G401 (cell line): ENCODE measurements around the gene TENM3. TPM values are rescaled to one million over a fixed set of nuclear protein-coding genes. Genes with fewer than 3 reads are reported as not detected.
"Not testable (repeated sequence)": the region's sequence is repeated elsewhere in the genome, so short reads cannot be mapped to it uniquely, and the experiment has no call there.

Experiments
- DNase-seq: peaks from one replicate; pipeline ENCODE4 v3.0.0-alpha.2; 2015; ENCODE audit warnings: low spot score
- in situ Hi-C: cut with HindIII; loops from 2 replicates; pipeline ENCODE4 v1.10.0; 2016; ENCODE audit warnings: low sequenced_read_pairs, mixed read lengths
- total RNA-seq: library from RNA; depleted of rRNA; stranded (reverse); fragments of >200 nt; shearing (Covaris generic); gene quantifications from 2 replicates; pipeline ENCODE4 v1.2.3, GENCODE V29; 2014

TENM3 gene
- total RNA-seq, 1 experiment from 2014 or later = 0.03 TPM

GRCh38 chr4:182224192-182224850 is 18.9 kb upstream of the TENM3 start:
- DNase-seq = no peak
- in situ Hi-C loops = no loop called here

GRCh38 chr4:182225257-182225852 is 17.8 kb upstream of the TENM3 start:
- DNase-seq = no peak
- in situ Hi-C loops = no loop called here

- DNase-seq = no peak
- in situ Hi-C loops = no loop called here
Measured at GRCh38 chr4:182227611-182228010, 15.6 kb upstream of the TENM3 start.

- no peak for DNase-seq
- in situ Hi-C loops = no loop called here
Measured at GRCh38 chr4:182228991-182229577, 14.1 kb upstream of the TENM3 start.

DNA sequence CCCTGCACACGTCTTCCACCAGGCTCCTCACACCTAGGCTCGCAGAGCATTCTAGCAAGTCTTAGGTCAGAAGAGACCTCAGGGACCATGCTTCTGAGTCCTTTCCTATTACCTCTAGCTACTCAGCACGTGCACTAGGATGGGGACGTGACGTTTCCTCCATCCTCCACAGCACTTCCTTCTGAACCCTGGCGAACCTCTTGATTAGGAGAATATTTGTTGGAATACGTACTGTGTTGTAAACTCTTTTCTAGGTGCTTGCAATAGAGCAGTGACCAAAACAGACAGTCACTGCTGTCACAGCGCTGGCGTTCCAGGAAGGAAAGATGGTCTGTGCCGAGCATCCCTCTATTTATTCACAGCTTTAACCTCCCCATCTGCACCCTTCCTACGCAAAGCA is 12.9 kb upstream of the TENM3 start:
- DNase-seq = no peak
- in situ Hi-C loops = no loop called here

GRCh38 chr4:182231080-182231479 is 12.1 kb upstream of the TENM3 start:
- no peak for DNase-seq
- in situ Hi-C loops = no loop called here

DNA sequence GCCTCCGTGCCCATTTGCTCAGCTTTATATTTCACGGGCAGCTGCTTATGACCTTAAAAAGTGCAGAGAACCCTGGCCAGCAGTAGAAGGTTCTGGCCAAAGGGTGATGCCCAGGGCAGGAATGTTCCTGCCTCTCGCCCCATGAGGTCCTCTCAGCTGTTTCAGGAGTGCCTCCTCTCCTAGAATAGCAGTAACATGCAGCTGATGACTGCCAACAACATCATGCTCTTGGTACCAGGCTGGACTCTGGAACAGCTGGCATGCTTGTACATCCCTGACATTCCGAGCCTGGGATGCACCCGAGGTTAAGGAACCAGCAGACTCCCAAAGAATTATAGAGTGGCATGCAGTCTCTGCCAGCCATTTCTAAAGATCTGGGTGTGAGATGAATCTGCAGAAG is 11.7 kb upstream of the TENM3 start:
- DNase-seq = no peak
- in situ Hi-C loops = no loop called here

DNA sequence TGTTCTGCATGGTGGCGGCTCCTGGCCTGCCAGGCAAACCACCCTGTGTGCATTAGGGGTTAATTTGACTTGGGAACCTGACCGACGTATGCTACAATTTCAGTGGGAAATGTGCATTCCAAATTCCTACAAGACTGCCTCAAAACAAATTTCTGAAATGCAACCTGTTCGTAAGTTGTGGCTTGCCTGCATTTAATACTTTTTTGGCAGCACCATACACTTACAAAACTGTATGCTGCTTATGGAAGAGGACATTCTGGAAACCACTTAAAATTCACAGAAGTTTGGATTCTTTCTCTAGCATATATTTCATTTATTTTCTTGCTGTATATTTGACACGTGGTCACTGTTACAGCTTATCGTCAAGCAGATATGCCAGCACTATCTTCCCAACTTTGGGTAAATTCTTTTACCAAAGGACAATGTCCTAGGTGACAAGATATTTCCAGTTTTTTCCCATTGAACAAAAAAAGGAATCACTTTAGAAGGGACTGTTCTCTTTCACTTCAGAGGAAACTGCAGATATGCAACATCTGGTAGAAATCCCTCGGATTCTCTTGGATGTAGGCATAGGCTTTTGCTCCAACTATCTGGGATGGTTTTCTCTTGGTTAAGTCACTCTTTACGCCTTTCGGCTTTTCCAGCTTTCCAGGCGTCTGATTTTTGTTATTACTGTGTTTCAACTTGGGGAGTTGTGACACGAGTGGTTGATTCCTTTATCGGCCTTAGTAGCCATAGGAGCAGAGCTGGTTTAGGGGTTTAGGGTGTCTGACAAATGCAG is 9.7 kb upstream of the TENM3 start:
- in situ Hi-C loops = no loop called here

GRCh38 chr4:182235021-182235795 is 8.0 kb upstream of the TENM3 start:
- DNase-seq = no peak
- in situ Hi-C loops = no loop called here

More for the DNA sequence above, 9.7 kb upstream of the TENM3 start:
- no peak for DNase-seq

DNA sequence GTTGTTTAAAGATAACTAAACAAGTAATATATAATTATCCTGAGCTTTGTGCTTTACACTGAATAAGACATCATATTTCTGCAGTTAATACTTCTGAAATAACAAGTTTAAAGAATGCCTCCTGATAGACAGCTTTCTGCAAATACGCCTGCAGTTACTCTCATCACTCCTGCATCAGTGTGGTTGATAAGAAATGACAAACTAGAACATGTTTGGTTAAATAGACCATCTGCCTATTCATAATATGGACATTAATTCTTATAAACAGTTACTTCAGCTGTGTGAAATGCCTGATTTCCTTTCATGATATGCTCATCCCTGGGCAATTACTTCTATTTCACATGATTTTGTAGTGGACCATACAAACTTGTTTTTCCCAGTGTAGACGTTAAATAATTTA is 7.0 kb upstream of the TENM3 start:
- DNase-seq = no peak
- in situ Hi-C loops = no loop called here

DNA sequence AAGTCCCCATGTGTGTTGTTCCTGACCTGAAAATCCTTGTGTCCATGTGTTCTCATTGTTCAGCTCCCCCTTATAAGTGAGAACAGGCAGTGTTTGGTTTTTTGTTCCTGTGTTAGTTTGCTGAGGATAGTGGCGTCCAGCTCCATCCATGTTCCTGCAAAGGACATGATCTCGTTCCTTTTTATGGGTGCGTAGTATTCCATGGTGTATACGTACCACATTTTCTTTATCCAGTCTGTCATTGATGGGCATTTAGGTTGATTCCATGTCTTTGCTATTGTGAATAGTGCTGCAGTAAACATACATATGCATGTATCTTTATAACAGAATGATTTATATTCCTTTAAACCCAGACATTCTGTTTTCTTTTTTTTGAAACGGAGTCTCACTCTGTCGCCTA is 6.2 kb upstream of the TENM3 start:
- DNase-seq, in situ Hi-C loops: not testable (repeated sequence)

- in situ Hi-C loops = no loop called here
- DNase-seq = no peak
Measured at GRCh38 chr4:182238355-182238931, 4.8 kb upstream of the TENM3 start.

- DNase-seq = no peak
- in situ Hi-C loops = no loop called here
Measured at GRCh38 chr4:182240161-182241130, 2.8 kb upstream of the TENM3 start.

DNA sequence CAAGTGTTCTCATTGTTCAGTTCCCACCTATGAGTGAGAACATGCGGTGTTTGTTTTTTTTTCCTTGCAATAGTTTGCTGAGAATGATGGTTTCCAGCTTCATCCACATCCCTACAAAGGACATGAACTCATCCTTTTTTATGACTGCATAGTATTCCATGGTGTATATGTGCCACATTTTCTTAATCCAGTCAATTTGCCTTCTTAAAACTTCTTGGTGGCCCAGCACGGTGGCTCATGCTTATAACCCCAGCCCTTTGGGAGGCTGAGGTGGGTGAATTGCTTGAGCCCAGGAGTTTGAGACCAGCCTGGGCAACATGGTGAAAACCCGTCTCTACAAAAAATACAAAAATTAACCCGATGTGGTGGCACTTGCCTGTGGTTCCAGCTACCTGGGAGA is 942 bp upstream of the TENM3 start:
- DNase-seq, in situ Hi-C loops: not testable (repeated sequence)

GRCh38 chr4:182242787-182243186 is 415 bp upstream of the TENM3 start:
- in situ Hi-C loops = no loop called here
- DNase-seq = no peak

DNA sequence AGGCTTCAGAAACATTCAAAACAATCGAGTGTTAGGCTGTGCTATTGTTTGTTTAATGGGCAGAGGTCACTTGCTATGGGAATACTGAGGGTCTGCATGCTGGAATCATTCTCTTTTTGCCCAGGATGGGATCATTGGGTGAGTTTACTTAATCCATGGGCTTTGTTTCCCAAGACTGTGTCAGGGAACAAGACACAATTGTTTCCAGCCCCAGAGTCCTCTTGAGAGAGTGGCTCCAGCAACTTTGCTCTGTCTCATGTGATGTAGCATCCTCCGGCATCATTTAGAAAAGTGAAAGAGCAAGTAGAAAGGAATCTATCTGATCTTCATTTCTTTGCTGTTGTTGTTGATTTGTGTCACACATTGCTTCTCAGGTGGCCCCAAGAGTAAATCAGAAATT is 1.8 kb downstream of the TENM3 start:
- DNase-seq = no peak
- in situ Hi-C loops = no loop called here

GRCh38 chr4:182245541-182246215 is 2.5 kb downstream of the TENM3 start:
- in situ Hi-C loops = no loop called here
- no peak for DNase-seq
